SIG-M5 treated with dmso at 0.1 percent for 504 hours (cell line): Measurements from ENCODE around the gene FNDC5.

ENCODE experiments used
- DNase-seq: peaks from one replicate; lab custom pipeline; 2025; ENCODE audit not compliant: unreplicated experiment; lab: John Stamatoyannopoulos, UW

FNDC5 gene

GRCh38 chr1:32884726-32885125 lies 14.0 kb upstream of the FNDC5 start:
- DNase-seq, result no peak

- no peak for DNase-seq
Observed at GRCh38 chr1:32884032-32884372, 13.3 kb upstream of the FNDC5 start.

- DNase-seq, result no peak
Observed at GRCh38 chr1:32883338-32884031, 12.8 kb upstream of the FNDC5 start.

- no peak for DNase-seq
Observed at GRCh38 chr1:32881871-32882850, 11.4 kb upstream of the FNDC5 start.

GRCh38 chr1:32881291-32881690 lies 10.6 kb upstream of the FNDC5 start:
- no peak for DNase-seq

GRCh38 chr1:32878637-32879041 lies 7.9 kb upstream of the FNDC5 start:
- DNase-seq, result no peak

- DNase-seq, result no peak
Observed at GRCh38 chr1:32878183-32878582, 7.5 kb upstream of the FNDC5 start.

GRCh38 chr1:32877211-32878110 lies 6.7 kb upstream of the FNDC5 start:
- no peak for DNase-seq

- DNase-seq, result peak; percentile 46
Observed at GRCh38 chr1:32876341-32877210, 5.9 kb upstream of the FNDC5 start.

GRCh38 chr1:32874860-32875752 lies 4.4 kb upstream of the FNDC5 start:
- DNase-seq, result no peak

- DNase-seq, result no peak
Observed at GRCh38 chr1:32873484-32873883, 2.8 kb upstream of the FNDC5 start.

- DNase-seq, result no peak
Observed at GRCh38 chr1:32872192-32872460, 1.4 kb upstream of the FNDC5 start.

GRCh38 chr1:32871364-32872191 lies 866 bp upstream of the FNDC5 start:
- DNase-seq, result no peak

GRCh38 chr1:32869923-32870614 lies 643 bp downstream of the FNDC5 start:
- no peak for DNase-seq

GRCh38 chr1:32868806-32869455 lies 1.8 kb downstream of the FNDC5 start:
- no peak for DNase-seq

GRCh38 chr1:32868085-32868484 lies 2.6 kb downstream of the FNDC5 start:
- no peak for DNase-seq

- DNase-seq, result no peak
Observed at GRCh38 chr1:32867671-32868070, 3.0 kb downstream of the FNDC5 start.

GRCh38 chr1:32867151-32867550 lies 3.6 kb downstream of the FNDC5 start:
- no peak for DNase-seq
